22Rv1 (cell line): ENCODE data around the gene PTPRJ.

Experiments
- ZFX ChIP-seq: fragments of 450-650 bp; IDR thresholded peaks from 2 replicates; pipeline ENCODE4 v1.6.1; 2017; ENCODE audit warnings: antibody characterized with exemption, borderline replicate concordance
- TF ChIP-seq, protein P1 (sequence below): fragments of 450-650 bp; IDR thresholded peaks from 2 replicates; pipeline ENCODE4 v1.5.1; 2017; ENCODE audit warnings: mild to moderate bottlenecking

DNA sequence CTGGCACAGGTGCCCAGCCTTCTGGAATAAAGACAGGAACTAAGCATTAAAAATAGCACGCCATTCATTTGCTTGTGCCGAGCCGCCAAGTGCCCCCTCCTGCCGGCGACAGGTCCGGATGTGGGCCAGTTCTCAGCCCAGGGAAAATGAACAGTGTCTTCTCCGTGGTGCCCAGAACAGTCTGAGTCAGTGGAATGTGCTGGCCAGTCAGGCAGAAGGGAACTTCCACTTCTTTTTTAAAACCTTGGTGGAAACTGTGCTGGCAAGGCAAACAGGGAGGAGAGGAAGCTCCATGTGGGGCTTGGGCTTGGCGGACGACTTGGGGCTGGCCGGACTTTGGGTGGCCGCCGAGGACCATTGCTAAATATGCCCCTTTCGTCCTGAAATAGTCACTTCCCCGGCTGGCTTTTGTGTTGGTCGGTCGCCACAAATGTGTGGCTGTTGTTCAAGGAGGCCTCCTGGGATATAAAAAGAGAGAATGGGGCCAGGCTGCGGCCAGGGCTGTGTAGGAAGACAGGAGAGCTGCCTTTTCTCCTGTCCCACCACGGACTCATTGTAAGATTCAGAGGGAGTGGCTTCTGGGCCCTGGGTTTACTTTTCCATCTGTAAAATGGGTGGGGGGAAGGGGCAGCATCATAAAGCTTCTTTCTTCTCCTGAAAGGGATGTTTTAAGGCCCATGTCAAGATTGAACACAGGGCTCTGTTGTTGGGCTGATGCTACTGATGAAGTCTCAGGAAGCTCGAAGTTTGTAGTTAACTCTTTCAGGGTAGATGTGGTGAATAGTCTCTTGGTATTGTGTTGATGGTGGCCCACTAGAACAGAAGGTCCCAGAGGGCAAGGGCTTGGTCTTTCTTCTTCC, 101.0 kb downstream of the PTPRJ start:
- TF ChIP-seq, protein P1, sequence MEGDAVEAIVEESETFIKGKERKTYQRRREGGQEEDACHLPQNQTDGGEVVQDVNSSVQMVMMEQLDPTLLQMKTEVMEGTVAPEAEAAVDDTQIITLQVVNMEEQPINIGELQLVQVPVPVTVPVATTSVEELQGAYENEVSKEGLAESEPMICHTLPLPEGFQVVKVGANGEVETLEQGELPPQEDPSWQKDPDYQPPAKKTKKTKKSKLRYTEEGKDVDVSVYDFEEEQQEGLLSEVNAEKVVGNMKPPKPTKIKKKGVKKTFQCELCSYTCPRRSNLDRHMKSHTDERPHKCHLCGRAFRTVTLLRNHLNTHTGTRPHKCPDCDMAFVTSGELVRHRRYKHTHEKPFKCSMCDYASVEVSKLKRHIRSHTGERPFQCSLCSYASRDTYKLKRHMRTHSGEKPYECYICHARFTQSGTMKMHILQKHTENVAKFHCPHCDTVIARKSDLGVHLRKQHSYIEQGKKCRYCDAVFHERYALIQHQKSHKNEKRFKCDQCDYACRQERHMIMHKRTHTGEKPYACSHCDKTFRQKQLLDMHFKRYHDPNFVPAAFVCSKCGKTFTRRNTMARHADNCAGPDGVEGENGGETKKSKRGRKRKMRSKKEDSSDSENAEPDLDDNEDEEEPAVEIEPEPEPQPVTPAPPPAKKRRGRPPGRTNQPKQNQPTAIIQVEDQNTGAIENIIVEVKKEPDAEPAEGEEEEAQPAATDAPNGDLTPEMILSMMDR = no peak
- no peak for TF ChIP-seq ZFX
